OCI-M2 (cell line): ENCODE data around the gene SPTB.

Experiments used
- DNase-seq: peaks from one replicate; lab custom pipeline; 2025; ENCODE audit not compliant: unreplicated experiment; lab: John Stamatoyannopoulos, UW

The SPTB gene

DNA sequence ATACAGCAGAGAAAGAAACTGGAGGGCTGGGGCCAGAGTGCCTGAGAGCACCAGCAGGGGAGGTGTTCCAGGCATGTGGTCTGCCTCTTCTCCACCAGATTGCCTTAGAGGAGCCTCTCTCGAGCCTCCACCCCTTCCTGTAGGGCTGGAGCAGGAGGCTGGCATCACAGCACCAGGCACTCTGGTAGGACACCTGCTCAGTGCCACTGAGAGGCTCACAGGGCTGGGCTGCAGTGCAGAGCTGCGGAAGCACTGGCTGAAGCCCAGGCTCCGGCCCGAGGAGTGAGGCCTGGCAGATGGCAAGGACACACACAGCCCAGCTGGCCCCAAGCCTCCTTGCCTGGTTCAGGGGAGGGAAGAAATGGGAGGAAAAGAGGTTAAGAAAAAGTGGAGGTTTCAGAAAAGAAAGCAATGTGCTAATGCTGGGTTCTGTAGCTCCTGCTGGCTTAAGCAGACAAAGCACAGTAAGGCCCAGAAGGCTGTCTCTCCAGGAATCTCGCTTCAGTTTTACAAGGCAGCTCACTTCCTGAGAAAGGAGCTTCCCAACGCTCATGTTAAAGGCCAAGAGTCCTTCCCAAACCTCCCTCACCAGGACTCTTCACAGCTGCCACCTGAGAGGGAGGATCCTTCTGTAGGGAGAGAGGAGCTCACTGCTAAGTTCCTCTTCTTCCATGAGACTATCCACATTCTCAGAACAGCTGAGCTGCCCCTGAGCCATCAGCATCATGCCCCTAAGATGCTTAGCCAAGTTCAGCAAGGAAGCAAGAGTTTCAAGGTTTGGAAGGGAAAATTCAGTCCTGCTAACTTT lies 23.8 kb downstream of the SPTB start:
- DNase-seq = no peak

DNA sequence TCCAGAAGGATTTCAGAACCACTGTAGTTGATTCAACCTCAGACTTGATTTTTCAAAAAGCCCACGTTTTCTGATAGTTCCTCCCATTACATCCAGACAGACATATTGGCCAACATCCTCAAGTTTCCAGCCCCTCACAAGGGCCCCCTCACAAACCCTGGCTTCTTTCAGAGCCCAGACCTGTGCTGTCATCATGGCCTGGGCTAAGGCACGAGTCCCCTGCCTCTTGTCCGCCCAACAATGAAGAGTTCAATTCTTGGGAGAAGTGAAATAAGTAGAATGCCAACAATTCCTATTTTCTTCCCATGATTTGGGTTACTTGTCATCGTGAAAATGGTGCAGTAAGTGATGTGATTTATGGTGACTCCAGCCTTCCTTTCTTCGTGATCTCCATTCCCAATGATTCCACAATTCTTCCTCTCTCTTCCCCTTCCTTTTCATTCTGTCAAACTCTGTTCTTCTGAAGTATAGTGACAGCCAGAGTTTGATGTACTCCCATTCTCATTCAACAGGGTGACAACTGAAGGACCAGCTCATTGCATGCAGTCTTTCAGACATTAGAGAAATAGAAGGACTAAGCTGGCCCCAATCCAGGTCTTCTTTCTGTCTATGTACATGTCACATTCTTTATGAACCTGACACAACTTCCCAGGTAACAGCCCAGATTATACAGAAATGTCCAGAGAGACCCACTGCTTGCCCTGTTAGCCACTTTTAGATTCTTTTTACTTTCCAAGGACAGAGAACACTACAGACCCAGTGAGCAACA lies 29.2 kb downstream of the SPTB start:
- no peak for DNase-seq

DNA sequence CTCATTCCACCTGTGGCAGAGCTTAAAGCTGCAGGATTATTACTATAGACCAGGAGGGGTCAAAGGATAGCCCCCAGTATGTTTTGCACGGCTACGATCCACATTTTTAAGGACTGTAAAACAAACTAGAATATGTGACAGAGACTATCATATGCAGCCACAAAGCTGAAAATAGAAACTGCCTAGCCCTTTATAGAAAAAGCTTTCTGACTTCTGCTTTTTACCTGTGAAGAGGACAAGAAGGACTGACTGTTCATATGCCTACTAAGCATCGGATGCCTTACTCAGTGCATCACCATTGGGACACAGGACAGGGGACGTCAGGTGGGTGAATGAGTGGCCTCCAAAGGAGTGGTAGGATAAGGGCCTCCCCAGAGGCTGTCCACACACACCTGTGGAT lies 29.8 kb downstream of the SPTB start:
- DNase-seq = no peak

DNA sequence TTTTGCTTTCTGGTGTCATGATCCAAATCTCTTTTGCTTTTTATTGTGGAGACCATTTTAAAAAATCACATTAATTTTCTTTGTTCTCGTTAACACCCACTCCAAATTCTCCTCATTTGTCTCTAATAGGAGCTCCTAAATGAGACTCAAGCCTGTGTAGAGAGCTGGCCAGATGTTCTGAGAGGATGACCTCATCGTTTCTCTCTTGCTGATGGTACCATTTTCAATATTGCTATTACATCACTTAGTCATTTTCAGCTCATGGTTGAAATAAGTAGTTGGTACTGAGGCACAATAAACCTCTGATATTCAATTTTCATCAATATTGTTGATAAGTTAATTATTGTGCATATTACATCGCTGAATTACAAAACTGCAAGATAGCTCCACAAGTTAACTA lies 31.5 kb downstream of the SPTB start:
- no peak for DNase-seq

DNA sequence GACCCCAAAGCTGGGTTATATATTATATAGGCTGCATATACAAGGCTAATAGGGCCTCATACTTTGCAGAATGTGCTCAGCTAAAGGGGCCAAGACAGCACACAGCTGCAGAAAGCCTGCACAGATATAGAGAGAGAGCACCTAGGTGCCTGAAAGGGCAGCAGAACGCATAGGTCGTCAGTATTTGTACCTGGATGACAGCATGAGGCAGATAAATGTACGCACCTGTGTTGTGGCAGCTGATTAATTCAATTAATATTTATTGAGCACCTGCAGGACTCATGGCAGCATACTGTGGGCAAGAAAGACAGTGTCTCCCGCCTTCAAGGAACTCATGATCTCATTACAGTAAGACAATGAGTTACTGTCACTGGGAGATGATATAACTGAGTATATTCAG lies 33.4 kb downstream of the SPTB start:
- DNase-seq = no peak

DNA sequence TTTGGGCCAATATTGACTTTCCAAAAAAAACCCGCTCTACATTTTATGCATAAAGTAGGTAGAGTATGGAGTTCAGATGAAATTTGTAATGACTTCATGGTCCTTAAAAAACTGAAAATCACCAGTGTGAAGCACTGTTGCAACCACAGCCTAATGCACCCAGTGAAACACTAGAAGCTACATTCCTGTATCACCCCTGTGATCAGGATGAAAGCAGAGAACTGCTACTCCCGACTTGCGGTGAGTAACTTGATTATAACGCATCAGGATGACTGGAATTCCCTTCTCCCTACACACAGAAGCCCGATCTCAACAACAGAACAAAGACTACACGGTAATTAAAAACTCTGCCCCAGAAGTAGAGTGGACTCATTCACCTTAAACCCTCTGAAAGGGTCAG lies 33.8 kb downstream of the SPTB start:
- DNase-seq = no peak

DNA sequence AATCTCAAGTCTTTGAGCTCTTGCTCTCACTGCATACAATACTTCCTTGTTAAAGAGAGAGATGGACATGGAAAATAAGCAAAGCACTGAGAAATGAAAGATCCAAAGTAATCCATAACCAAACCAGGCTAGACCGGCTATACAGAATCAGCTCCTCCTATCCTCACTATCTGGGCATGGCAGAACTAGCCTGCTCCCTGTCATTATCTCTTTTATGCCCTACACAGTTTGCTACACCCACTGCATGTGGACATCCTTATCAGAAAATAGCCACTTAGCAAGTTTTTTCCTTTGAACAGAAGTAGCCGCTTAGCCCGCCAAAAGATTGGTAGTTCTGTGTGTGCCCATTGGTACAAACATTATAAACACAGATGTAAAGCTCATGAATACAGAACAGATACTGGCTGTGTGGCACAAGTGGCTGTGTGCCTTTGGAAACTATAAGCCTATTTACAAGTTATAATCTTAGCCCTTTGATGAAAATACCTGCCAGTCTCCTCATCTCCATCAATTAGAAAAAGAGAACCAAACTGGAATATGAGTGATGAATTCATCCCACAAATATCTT lies 34.7 kb downstream of the SPTB start:
- peak; percentile 29 for DNase-seq

DNA sequence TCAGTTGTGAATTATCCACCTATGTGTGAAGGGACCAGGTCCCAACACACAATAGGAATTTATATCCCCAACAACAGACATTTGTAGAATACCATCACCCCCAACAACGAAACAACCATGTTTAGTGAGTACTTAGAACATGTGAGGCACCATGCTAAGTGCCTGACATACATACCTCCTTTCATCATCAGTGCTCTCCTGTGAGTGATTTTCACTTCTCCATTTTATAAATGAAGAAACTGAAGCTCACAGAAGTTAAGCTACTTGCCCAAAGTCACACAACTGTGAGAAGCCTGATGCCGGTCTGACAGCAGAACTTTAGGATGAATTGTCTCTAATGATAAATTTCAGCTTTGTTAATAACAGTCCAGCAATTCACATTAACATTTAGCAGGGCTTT lies 35.4 kb downstream of the SPTB start:
- no peak for DNase-seq

DNA sequence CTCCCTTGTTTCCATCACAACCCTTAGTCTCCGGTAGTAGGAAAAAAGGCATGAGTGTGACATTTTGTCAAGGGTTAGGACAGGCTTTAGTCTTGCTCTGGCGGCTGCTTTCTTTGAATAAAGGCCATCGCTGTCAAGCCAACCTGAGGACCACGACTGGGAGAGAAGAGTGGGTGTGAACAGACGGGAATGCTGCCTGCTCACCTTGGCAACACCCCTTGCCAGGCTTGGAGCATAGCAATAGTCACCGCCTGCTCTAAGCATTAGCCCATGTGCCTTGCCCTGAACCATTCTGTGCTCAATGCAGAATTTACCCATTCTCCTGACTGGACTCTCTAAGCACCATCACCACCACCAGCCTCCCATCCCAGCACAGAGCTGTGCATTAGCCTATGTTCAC lies 36.2 kb downstream of the SPTB start:
- DNase-seq = no peak

DNA sequence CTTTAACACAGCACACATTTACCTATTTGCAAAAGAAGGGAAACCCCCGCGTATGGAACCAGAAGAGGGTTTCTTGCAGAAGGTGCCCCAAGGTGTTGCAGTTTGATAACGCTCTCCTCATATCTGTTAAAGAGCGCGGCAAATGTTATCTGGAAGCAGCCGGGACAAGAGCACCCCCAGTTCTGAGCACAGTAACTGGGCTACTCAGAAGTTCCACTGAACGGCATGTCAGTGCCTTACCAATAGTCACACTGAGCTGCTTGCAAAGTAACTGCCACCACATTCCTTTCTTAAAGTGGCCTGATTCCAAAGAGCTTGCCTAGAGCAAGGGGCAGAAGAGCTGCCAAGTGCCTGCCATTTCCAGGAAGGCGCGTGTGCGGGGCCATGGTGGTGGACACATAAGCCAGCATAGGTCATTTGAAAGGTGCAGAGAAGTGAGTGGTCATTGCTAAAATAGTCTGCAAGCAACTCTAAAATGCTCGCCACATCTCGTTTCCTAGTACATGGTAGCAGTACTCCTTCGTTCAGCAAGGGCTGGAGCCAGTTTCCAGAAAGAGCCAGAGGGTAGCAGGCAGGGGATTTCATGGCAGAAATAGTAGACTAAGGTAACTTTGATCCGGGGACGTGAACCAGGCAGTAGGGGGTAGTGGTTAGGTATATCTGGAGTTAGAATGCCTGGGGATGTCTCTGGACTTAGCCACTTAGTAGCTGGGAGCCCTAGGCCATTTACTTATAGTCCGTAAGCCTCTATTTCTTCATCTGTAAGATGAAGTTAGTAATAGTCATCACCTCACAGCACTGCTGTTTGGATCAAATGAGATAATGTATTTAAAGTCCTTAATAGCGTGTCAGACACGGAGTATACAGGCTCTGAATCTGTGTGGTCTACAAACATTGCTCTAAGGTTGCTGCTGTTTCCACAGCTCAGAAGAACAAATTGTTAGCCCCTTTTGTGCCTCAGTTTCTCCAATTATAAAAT lies 37.6 kb downstream of the SPTB start:
- DNase-seq = no peak

DNA sequence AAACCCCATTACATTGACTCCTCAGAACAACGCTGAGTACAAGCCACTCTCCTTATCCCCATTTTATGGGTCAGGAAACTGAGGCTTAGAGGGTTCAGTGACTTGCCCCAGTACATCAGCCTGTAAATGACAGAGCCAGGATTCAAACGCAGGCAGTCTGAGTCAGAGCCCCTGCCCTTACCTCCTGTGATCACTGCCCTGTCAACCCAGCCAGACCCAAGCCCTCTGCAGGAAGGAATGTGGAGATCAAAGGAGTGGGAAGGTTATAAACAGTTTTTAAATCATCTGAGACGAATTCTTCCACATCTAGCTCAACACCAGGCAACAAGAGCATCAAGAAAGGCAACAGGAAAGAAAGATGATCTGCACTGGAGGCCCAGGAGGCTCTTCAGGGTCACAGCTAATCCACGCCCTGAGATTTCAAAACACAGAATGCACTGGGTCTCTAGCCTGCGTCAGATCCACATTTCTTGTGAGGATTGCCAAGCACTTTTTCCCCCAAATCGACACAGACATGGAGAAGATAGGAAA lies 38.5 kb downstream of the SPTB start:
- DNase-seq = no peak

DNA sequence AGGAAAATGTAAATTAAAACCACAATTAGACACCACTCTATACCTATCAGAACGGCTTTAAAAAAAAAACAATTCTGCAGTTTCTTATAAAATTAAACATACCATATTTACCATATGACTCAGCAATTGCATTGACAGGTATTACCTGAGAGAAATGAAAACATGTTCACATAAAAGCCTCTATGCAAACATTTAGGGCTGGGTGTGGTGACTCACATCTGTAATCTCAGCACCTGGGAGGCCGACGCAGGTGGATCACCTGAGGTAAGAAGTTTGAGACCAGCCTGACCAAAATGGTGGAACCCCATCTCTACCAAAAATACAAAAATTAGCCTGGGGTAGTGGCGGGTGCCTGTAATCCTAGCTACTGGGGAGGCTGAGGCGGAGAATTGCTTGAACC lies 41.1 kb downstream of the SPTB start:
- no peak for DNase-seq

DNA sequence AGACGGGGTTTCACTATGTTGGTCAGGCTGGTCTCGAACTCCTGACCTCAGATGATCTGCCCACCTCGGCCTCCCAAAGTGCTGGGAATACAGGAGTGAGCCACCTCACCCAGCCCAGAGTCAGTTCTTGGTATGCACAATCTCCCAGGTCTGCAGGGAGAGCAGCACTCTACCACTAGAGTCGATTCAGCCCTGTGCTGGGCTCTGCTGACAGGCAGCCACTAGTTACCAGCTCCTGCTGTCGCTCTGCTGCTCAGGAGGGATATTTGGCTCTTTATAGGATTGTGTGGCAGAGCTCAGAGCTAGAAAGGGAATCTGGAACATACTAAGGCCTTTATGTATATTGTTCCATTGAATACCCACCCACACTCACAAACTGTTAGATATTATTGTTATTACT lies 44.3 kb downstream of the SPTB start:
- DNase-seq = no peak

DNA sequence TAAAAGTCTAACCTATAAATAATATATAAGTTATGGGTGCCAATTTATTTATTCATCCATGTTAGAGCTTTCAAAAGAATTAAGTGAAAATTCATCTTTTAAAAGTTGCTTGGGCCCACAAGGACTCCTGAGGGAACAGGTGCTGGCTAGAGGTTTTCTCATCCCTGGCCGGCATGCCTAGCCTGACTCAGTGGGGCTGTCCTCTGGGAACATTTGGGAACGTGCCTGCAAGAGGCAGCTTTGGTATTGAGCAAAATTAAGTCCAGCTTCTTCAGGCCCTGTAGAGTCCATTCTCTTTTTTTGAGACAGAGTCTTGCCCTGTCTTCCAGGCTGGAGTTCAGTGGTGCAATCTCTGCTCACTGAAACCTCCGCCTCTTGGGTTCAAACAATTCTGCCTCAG lies 44.7 kb downstream of the SPTB start:
- no peak for DNase-seq

DNA sequence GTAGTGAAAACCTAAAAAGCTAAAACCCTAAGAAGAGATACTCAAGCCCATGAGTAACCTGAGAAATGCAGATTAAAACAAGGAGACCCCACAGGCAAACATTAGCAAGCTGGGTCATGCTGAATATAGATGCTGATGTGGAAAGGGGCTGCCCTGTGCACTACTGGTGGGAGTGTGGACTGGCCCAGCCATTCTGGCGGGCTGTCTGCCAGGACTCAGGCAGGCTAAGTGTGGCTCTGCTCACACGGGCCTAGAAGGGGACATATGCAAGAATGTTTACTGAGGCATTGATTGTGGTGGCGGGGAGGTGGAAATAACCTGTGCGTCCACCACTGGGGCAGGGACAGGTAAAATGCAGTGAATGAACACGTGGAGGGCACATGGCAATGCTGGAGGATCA lies 48.3 kb downstream of the SPTB start:
- no peak for DNase-seq

DNA sequence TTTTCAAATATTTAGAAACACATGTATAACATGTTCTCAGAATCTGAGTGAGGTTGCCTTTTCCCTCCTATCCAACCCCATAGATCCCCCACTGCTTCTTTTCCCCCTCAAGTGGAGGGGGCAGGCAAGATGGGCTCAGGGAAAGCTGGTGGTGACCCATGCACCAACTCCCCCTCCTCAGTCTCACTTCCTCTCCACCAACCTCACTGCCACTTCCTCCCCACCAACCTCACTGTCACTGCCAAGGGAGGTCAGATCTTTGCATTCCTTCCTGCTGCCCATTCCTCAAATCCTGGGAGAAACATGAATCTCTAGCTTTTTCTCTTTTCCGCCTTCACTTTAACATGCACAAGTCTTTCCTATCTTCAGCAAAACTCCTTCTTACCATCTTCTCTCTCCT lies 48.7 kb downstream of the SPTB start:
- no peak for DNase-seq

DNA sequence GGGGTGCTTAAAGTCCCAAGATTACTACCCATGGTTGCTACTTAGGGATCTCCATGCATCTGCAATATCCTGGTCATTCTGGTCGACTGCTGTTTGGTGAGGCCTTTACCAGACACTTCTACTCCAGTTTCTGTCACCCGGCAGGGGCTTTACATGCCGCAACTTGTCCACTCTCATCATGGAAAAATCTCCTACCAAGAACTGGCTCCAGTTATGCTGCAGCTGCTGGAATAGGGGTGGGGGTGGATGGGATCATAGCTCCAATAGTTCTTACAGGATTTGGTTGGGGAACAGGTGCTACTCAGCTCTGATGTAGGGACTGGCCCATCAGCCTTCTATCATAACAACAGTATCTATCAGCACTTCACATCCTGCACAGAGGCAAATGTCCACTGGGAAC lies 51.6 kb downstream of the SPTB start:
- DNase-seq = no peak

DNA sequence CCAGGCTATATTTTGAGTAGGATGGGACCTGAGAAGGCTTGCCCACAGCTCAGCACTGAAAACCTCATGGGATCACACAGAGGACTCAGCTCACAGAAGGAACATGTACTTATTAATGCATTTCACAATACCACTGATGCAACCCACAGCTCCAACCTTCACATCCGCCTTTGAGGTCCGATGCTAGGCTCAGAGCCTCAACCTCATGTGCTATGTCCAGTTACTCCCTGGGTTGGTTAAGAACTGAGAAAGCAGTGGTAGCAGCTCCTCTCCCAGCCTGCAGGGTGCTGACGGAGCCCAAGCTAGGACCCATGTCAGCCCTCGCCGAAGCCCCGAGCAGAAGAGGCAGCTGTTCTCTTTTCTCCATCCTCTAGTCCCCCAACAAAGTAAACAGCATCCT lies 52.9 kb downstream of the SPTB start:
- no peak for DNase-seq

DNA sequence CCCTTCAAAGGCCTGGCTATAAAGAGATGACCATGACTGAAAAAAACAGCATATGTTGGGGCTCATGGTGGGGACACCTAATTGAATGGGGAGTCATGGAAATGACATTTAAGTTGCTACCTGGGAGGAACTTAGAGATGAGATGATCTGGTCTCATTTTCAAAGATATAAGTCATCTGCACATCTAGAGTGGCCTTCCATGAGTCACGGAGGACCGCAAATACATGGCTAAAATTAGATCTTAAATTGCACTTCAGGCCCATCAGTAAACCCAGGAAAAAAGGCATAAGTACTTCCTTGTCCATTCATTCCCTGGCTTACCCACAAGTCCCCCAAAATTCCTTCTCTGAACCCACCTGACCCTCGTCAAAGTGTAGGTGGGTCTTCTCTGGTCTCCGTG lies 53.4 kb downstream of the SPTB start:
- no peak for DNase-seq

DNA sequence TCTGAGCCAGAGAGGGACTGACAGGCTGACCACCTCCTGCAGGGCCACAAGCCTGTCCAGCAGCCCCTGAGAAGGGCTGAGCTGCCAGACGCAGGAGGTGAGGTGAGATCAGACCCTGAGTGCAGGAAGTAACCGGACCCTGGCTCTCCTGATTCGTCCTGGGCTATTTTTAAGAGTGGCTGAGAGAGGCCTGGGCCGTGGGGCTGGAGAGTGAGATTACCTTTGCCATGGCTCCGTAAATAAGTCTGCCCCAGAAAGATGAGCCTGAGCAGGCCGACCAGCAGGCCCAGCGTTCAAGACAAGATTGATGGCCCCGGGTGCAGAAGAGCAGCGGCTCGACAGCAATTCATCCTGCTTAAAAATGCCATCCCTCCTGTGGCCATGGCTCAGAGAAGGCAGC lies 54.2 kb downstream of the SPTB start:
- DNase-seq = no peak

DNA sequence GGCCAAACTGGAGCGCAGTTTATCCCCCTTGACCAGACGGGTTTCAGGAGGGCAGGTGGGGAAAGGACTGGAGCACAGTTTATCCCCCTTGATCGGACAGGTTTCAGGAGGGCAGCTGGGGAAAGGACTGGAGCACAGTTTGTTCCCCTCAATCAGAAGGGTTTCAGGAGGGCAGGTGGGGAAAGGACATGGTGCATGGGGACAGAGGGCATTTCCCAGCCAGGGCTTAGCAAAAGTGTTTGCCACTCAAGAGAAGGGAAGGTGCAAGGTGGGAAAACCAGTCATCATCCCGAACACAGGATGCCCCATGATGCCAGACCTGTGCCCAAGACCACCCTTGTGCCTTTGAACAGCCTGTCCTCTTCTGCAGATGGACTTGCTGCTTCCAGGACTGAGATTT lies 54.7 kb downstream of the SPTB start:
- no peak for DNase-seq
